K562 (cell line): ENCODE data around the gene DGKZ. TPM values are rescaled to one million over a fixed set of nuclear protein-coding genes. Genes with fewer than 3 reads are reported as not detected.
A peak's percentile ranks its signal among the peaks of the same experiment; 100 is the strongest.
"Not testable (repeated sequence)": the region's sequence is repeated elsewhere in the genome, so short reads cannot be mapped to it uniquely, and the experiment has no call there.

ENCODE experiments used
- ATAC-seq: fragments of 200-7000 bp; cut with Tn5 transposase; 3 replicates; pipeline ENCODE4 v1.9.1; 2020; ENCODE audit warnings: moderate library complexity
- BruUV-seq: library from RNA; stranded (reverse); fragments of 400-500 nt; replicated peaks from 2 replicates; lab custom pipeline; 2021; lab: Mats Ljungman, UMichigan
- CTCF ChIA-PET: fragments of 300-600 bp; formaldehyde crosslinking; extraction: SDS; loops from one replicate; lab custom pipeline; 2021; ENCODE audit warnings: low intra/inter-chr PET ratio; lab: Yijun Ruan, JAX
- POLR2A ChIA-PET: fragments of 300-600, 350-650 bp; sonication (Branson Sonifier 250); formaldehyde crosslinking; extraction: SDS; loops from one replicate; lab custom pipeline; 2021; ENCODE audit warnings: antibody characterized with exemption, inconsistent platforms; lab: Yijun Ruan, JAX
- DNase-seq, 4 experiments: peaks; one replicate each; pipeline versions ENCODE4 v3.0.0 to v3.0.0-alpha.2; 2011 to 2018; ENCODE audit warnings: low spot score in 3 of 4, mixed read lengths in 3 of 4; ENCODE audit errors: extremely low read depth in 1 of 4
- FAIRE-seq: peaks from 2 replicates; lab custom pipeline; 2011; peaks lifted over from hg19 to GRCh38; lab: Jason Lieb, UNC
- H2AFZ ChIP-seq: 2 replicates; pipeline ENCODE4 v1.6.0; 2011; ENCODE audit warnings: low read depth, low read length, control low read depth, inconsistent platforms
- H3K27ac ChIP-seq: fragments of 200-600 bp; 3 replicates; pipeline ENCODE4 v1.8.0; 2011; ENCODE audit warnings: low read depth, mild to moderate bottlenecking, control low read depth, inconsistent platforms, low read length, moderate library complexity, mixed read lengths; ENCODE audit errors: extremely low read depth
- H3K27me3 ChIP-seq, 2 experiments: fragments of 300-600 bp in 1 of 2; 2 replicates in 1 of 2; 3 replicates in 1 of 2; pipeline versions ENCODE4 v1.6.0 to v1.8.0; 2011; ENCODE audit warnings: inconsistent platforms in 2 of 2, low read length in 2 of 2, mild to moderate bottlenecking in 1 of 2, mixed read lengths in 1 of 2, moderate library complexity in 1 of 2; ENCODE audit not compliant: control insufficient read depth in 2 of 2, insufficient read depth in 2 of 2
- H3K36me3 ChIP-seq: fragments of 300-600 bp; 3 replicates; pipeline ENCODE4 v1.8.0; 2011; ENCODE audit warnings: mild to moderate bottlenecking, low read length, inconsistent platforms; ENCODE audit not compliant: control insufficient read depth, insufficient read depth
- H3K4me1 ChIP-seq, 2 experiments: fragments of 200-600 bp in 1 of 2; replicated peaks in 1 of 2; 2 replicates in 1 of 2; 3 replicates in 1 of 2; pipeline versions ENCODE4 v1.5.1 to v1.8.0; 2011; ENCODE audit warnings: inconsistent platforms in 2 of 2, low read length in 2 of 2, mild to moderate bottlenecking in 1 of 2, mixed read lengths in 1 of 2, moderate library complexity in 1 of 2; ENCODE audit not compliant: control insufficient read depth in 2 of 2, insufficient read depth in 2 of 2
- H3K4me2 ChIP-seq: 2 replicates; pipeline ENCODE4 v1.6.1; 2011; ENCODE audit warnings: low read length, control low read depth, inconsistent platforms, mixed read lengths; ENCODE audit not compliant: insufficient read depth
- H3K4me3 ChIP-seq: fragments of 200-600 bp; sonication (generic), shearing (Covaris generic); 2 replicates; pipeline ENCODE4 v1.5.1; 2016; ENCODE audit warnings: control low read depth, inconsistent platforms
- H3K79me2 ChIP-seq: fragments of 200-600 bp; 3 replicates; pipeline ENCODE4 v1.8.0; 2011; ENCODE audit warnings: low read length, inconsistent platforms; ENCODE audit not compliant: control insufficient read depth, insufficient read depth
- H3K9ac ChIP-seq, 2 experiments: 2 replicates each; pipeline versions ENCODE4 v1.6.0 to v1.6.1; 2011; ENCODE audit warnings: low read depth in 2 of 2, low read length in 2 of 2, control low read depth in 1 of 2, inconsistent platforms in 1 of 2, mild to moderate bottlenecking in 1 of 2, mixed read lengths in 1 of 2; ENCODE audit not compliant: insufficient read depth in 1 of 2
- H3K9me1 ChIP-seq: one replicate; pipeline ENCODE4 v1.6.0; 2011; ENCODE audit warnings: inconsistent platforms, mild to moderate bottlenecking, low read length, moderate library complexity; ENCODE audit not compliant: control insufficient read depth, insufficient read depth
- H3K9me3 ChIP-seq: replicated peaks from 2 replicates; pipeline ENCODE4 v1.5.1; 2011; ENCODE audit warnings: low read depth, low read length, inconsistent platforms; ENCODE audit not compliant: control insufficient read depth, insufficient read depth
- H4K20me1 ChIP-seq: replicated peaks from 2 replicates; pipeline ENCODE4 v1.6.1; 2011; ENCODE audit warnings: low read length, inconsistent platforms, mixed read lengths; ENCODE audit not compliant: control insufficient read depth, insufficient read depth
- ID3 ChIP-seq, 2 experiments: fragments of 250-450 bp in 1 of 2; fragments of 450-650 bp in 1 of 2; sonication (Bioruptor Pico) in 1 of 2; IDR thresholded peaks; 2 replicates each; pipeline versions ENCODE4 v1.6.1 to v1.8.0; 2016 to 2021; ENCODE audit warnings: mild to moderate bottlenecking in 2 of 2, moderate library complexity in 2 of 2, missing compliant biosample characterization in 1 of 2, missing genetic modification characterization in 1 of 2
- POLR2G ChIP-seq: fragments of 200-400 bp; formaldehyde crosslinking; IDR thresholded peaks from 2 replicates; pipeline ENCODE4 v1.6.1; 2017; ENCODE audit warnings: low read depth, mild to moderate bottlenecking, antibody characterized with exemption, low read length, moderate library complexity
- ZBTB33 ChIP-seq: sonication (generic); formaldehyde crosslinking; IDR thresholded peaks from 2 replicates; pipeline ENCODE4 v1.8.1; 2023; ENCODE audit warnings: mild to moderate bottlenecking, missing genetic modification reagents
- WGBS: fragments of 100-300 bp; shearing (Covaris generic); methylation state at CpG from one replicate; pipeline ENCODE4 v1.1.6; 2016; ENCODE audit warnings: low coverage, mixed read lengths; ENCODE audit not compliant: insufficient coverage; ENCODE audit errors: missing lambda C conversion rate; 5-methylcytosine and 5-hydroxymethylcytosine counted together
- in situ Hi-C: fragments of 300-500 bp; cut with MboI; formaldehyde crosslinking; loops from 4 replicates; pipeline ENCODE4 v1.15.0; 2018; ENCODE audit warnings: inconsistent platforms, mixed read lengths
- intact Hi-C: fragments of 100-400 bp; cut with micrococcal nuclease; formaldehyde crosslinking; loops from 2 replicates; pipeline ENCODE4 v1.14.2; 2022
- polyA plus RNA-seq, 8 experiments: library from polyadenylated mRNA; depleted of rRNA in 4 of 8; stranded (reverse) in 5 of 8; unstranded in 3 of 8; fragments of >200 nt; fragmentation: Nextera tagmentation in 2 of 8; fragmentation: Illumina TruSeq in 1 of 8; extraction: Ambion mirVana in 2 of 8; extraction: Trizol in 1 of 8; gene quantifications; 2 replicates each; pipeline versions ENCODE4 v1.2.1 to v1.2.3, GENCODE V29; 2011 to 2014; ENCODE audit warnings: inconsistent platforms in 1 of 8, missing spikeins in 1 of 8
- total RNA-seq, 7 experiments: library from RNA; depleted of rRNA in 6 of 7; stranded (reverse); fragments of >200 nt in 6 of 7; fragmentation: Illumina TruSeq in 2 of 7; extraction: Trizol in 2 of 7; gene quantifications; 2 replicates each; pipeline versions ENCODE4 v1.2.1 to v1.2.3, GENCODE V29; 2011 to 2021; ENCODE audit warnings: low replicate concordance in 1 of 7

The DGKZ gene
- total and polyA plus RNA-seq, 9 of the 15 experiments (the other 6 are each of a cell fraction or from before 2014, with no cell fraction given), result 0.51 to 100 (median 44.2) TPM

GRCh38 chr11:46372501-46372900 lies 25.2 kb downstream of the DGKZ start:
- H3K27me3 ChIP-seq, CTCF ChIA-PET, H4K20me1 ChIP-seq, H3K27ac ChIP-seq, ATAC-seq, H3K79me2 ChIP-seq, H2AFZ ChIP-seq, FAIRE-seq, H3K9me3 ChIP-seq, H3K4me2 ChIP-seq, H3K9me1 ChIP-seq, DNase-seq, intact Hi-C loops, H3K4me3 ChIP-seq, BruUV-seq, in situ Hi-C loops: not testable (repeated sequence)
- POLR2A ChIA-PET, result interaction anchor here (1.2 kb wide), 1 partner anchor 11 kb away, joined by 3 read pairs; no protein-coding TSS in a partner anchor
- 0 out of 2 replicates have a peak, but pooled peaks have one; percentile 13 for TF ChIP-seq POLR2G
- Histone ChIP-seq H3K4me1 (peaks cover 0 to 24% of the 10 kb centered on the region in 2 experiments; a peak in 2 of 5 replicates), H3K36me3 (peaks cover 88% of the 10 kb centered on the region; the same call in 2 of the 3 replicates), H3K9ac (0 out of 4 replicates have a peak overlapping the region, but pooled peaks of 1 of the 2 experiments have one; percentile 22)
- WGBS, result 97% methylated on average over 5 of the region's 15 CpGs

- Histone ChIP-seq H3K4me2 (no peak overlapping the region), H3K79me2 (no peaks in the 10 kb centered on the region), H3K36me3 (peaks cover 87% of the 10 kb centered on the region; the same call in 2 of the 3 replicates), H3K27ac (no peak overlapping the region), H2AFZ (no peak overlapping the region), H3K9me3 (no peaks in the 10 kb centered on the region), H3K9ac (no peak overlapping the region), H3K27me3 (no peaks in the 10 kb centered on the region), H3K4me1 (peaks cover 0 to 25% of the 10 kb centered on the region in 2 experiments; a peak in 2 of 5 replicates), H4K20me1 (no peaks in the 10 kb centered on the region; the same call in 1 of the 2 replicates), H3K4me3 (no peak overlapping the region), H3K9me1 (no peaks in the 10 kb centered on the region)
- no peak for FAIRE-seq
- 89% methylated on average over 27 of the region's 30 CpGs for WGBS
- in situ Hi-C loops, result no loop called here
- ATAC-seq, result no peak
- CTCF ChIA-PET, result no interaction called here
- intact Hi-C loops, result no loop called here
- no TSS peak for BruUV-seq
- DNase-seq, result no peak
- peak; percentile 53; the same call in 1 of the 2 replicates for TF ChIP-seq ZBTB33 (CRISPR knock-in tag)
- no peak for TF ChIP-seq ID3 (CRISPR knock-in tag; IDR thresholded peaks at IDR 0.05)
- no peak for TF ChIP-seq ID3 (tag; IDR thresholded peaks at IDR 0.05)
- POLR2A ChIA-PET, result no interaction called here
Measured at GRCh38 chr11:46373787-46374740, 26.8 kb downstream of the DGKZ start.
